ENCODE data around the gene TENT5A.
A peak's percentile ranks its signal among the peaks of the same experiment; 100 is the strongest.
"Not testable (repeated sequence)": the region's sequence is repeated elsewhere in the genome, so short reads cannot be mapped to it uniquely, and the experiment has no call there.

The TENT5A gene

DNA sequence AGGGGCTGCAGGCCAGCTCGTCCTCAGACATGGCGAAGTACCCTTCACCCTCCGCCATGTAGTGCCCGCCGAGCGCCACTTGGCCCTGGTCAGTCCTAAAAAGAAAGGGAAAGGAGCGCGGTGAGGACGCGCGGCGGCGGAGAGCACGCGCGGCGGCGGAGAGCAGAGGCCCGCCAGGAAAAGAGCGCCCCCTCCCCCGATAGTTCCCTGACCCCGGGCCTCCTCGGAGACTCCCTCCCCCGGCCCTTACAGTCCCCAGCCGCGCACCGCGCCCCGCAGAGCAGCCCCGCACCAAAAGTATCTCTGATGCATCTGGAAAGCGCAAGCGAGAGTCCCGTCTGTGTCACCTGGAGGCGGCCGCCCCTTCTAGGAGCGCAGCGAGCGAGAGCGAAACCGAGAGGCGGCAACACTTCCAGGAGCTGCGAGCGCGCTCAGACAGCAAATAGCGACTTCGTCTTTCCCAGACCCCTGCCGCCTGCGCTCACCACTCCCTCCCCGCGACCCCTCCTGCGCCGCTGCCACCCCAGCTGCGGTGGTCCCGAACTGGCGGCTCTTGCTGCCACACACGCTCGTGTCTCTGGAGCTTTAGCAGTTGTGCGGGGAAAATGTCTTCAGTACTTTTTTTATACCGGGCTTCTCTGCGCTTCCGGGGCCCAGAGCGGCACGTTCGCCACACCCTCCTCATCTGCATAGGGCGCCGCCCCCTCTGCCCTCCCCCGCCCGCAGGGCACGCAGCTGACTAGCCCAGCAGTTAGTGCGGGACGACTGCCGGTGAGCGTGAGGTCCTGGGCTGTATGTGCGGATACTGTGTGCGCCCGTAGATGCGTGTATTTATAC lies at the start of gene TENT5A:
Gene TENT5A, minus strand, starts transcription at position 598 of the 837 bp plus-strand sequence. Its CDS starts 540 bp downstream, at position 58.
- DNase-seq = peak; percentile 65

DNA sequence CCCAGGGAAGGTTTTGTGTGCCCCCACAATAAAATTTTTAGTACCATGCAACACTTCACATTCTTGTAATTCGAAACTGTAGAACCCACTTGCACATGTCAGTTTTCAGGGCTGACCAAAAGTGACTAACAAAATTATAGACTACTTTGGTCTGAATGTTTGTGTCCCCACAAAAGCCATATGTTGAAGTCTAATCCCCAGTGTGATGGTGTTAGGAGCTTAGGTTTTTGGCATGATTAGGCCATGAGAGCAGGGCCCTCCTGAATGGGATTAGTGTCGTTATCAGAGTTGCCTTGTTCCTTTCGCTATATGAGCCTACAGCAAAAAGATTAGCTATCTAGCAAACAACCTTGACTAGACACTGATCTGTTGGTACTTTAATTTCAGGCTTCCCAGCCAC lies 49.0 kb upstream of the TENT5A start:
- DNase-seq = no peak

DNA sequence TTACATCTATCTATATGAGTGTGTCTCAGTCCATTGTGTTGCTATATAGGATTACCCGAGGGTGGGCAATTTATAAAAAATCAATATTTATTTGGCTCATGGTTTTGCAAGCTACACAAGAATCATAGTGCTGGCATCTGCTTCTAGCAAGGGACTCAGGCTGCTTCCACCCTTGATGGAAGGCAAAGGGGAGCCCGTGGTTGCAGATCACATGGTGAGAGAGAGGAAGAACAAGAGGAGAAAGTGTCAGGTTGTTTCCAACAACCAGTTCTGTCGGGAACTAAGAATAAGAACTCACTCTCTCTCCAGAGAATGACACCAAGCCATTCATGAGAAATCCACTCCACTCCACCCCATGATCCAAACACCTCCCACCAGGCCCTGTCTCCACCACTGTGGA lies 48.2 kb upstream of the TENT5A start:
- no peak for DNase-seq

DNA sequence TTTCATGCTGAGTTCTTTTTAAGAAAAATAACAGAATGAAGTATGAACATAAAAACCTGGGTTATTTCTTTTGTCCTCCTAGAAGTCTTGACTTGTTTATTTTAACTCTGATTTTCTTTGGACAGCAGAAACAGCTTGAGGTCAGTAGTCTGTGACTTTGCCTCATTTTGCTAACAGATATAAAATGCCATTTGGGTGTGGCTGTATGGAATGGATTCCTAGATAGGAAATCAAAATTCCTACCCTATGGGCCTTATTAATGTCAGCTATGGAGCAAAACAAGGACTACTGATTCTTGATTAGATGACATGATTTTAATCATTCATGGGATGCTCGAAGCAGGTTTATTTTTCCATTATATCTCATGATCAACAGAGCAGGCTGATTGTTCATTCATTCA lies 46.8 kb upstream of the TENT5A start:
- no peak for DNase-seq

DNA sequence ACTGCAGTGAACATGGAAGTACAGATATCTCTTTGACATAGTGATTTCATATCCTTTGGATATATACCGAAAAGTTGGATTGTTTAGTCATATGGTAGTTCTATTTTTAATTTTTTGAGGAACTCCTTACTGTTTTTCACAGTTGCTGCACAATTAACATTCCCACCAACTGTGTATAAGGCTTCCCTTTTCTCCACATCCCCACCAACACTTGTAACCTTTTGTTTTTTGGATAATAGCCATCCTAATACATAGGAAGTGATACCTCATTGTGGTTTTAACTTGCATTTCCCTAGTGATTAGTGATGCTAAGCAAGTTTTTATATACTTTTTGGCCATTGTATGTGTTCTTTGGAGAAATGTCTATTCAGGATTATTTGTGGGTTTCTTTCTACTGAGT lies 45.1 kb upstream of the TENT5A start:
- no peak for DNase-seq

DNA sequence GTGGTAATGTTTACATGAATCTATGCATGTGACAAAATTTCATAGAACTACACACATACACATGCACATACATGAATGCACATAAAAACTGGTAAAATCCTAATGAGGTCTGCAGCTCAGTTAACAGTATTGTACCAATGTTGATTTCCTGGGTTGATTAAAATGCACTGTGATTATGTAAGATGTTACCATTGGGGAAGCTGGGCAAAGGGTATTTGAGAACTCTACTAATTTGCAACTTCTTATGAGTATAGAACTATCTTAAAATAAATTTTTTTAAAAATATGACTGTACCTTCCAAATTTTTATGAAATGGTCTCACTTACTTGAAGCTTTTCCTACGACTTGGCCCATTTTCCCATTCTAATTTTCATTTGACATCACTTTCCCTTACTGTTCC lies 43.4 kb upstream of the TENT5A start:
- no peak for DNase-seq

DNA sequence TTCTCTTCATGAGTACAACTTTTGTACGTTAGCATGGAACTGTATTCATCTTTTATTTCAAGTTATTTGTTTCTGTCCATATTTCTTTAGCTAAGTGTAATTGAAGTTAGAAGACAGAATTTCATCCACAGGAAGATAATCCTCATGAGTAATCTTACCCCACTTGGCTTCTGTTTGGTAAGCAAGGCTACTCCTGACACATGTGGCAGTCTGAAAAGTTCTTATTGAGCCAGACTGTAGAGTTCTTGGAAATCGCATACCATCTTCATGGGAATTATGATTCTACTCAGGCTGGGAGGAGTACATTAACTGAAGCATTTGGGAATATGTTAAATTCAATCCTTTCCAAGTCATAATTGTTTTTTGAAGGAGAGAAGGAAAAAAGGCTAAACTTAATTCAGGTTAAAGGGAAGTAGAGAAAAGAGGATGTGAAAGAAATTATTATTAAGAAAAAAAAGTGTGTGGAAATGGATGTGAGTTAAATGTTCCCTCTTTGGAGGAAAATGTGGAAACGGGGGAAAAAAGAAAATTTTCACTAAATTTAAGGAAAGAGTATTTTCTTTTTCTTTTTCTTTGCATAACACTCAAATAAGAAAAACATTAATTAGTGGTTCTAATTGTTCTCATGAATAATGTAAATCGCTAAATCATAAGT lies 41.5 kb upstream of the TENT5A start:
- DNase-seq = no peak

DNA sequence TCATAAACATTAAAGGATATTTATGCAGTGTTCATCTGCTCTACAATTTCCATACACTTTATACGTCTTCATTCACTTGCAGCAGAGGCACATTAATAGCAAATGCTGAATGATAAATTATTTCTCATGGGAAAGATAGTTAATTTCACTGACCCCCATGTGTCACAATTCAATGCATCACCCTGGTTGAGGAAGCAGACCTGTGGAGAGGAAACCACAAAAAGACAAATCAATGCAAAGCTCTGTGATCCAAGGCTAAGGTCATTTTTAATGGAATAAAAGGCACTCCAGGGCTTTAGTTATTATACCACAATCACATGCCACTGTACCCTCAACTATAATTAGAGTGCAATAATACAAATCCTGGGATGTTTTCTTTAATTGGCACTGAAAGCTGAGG lies 40.3 kb upstream of the TENT5A start:
- DNase-seq = no peak

DNA sequence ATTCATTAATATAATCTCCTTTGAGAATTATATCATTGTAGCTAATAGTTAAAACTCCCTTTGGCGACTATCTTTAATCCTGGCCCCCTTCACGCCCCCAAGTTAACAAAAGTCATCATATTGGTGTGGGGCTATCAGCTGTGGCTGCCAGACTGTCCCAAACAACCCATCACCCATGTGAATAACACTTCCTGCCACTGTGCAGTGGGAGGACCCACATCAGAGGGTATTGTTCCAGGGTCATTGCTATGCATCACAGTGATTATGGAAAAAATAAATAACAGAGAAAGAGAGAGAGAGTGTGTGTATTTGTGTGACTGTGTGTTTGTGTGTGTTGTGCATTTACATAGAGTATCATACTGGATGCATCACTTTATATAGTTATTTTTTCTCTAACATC lies 39.3 kb upstream of the TENT5A start:
- DNase-seq = no peak

DNA sequence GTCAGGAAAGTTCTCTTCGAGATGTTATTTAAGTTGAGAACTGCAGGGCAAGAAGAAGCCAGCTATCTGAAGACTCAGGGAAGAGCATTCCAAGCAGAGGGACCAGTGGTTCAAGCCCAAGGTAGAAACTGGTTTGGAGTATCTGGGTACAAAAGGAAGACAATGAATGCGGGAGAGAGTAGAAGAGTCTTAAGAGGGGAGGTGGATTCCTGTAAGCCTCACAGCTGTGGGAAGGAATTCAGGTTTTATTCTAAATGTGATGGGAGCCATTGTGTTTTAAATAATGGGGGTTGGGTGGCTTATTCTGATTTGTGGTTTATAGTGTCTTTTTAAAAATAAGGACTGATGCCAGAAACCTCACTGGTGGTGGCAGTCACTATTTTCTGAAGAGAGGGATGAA lies 37.6 kb upstream of the TENT5A start:
- no peak for DNase-seq

DNA sequence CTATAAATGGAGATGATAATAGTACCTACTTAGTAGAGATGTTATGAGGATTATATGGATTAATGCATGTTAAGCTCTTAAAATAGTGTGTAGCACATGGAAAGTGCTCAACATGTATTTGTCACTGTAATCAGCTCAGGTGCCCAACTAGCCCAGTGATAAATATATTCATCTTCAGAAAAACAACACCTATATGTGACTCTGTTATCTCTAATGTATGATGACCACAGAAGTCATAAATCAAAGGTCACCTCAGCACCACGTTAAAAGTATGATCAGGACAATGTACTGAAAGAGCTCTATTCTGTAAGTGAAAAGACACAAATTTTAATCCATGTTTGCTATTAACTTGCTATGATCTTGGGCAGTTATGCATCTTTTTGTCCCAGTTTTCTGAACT lies 36.8 kb upstream of the TENT5A start:
- DNase-seq = no peak

DNA sequence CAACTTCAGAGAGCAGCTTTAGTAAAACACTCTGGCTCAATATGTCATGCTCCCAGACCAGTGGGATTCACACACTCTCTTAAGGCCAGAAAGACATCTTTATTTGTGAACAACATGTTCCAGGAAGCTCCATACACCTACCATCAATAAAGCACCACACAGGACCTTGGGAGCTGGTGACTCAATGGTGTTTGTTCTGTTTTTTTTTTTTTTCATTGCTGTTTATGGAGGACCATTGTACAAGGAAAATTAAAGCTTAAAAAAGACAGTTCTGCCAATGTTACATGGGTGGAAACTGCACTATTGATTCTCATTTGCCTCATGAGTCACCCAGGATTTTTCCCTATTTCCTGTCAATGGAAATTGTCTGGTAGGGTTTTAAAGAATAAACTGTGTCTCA lies 36.3 kb upstream of the TENT5A start:
- no peak for DNase-seq

DNA sequence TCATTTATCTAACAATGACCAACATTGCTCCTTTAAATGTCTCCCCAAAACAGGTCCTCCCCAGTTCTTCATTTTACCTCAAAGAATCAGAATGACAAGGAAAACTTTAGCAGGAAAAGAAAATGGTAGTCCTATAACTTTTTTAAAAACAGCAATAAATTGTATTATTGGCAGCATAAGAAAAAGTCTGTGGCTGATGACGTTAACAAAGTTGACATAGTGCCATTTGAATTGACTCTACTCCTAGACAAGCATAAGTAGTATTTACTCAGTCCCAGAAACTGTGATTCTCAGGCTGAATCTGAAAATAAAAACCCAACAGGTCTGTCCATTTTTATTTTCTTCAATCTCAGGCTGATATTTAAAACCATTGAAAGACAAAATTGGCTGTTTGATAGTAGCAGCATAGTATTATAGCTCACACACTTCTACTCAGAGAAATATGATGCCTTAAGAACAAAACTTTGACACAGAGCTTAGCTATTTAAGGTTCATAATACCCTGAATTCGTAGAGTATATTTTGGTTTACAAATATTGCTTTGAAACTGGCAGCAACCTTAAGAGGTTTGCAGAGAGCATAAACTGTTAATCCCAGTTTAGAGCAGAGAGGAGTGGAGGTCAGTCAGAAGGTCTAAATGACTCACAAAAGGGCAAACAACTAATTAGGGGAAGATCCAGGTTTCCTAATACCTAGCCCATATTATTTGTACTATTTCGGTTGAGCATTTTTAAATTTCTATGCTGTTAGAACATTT lies 35.0 kb upstream of the TENT5A start:
- DNase-seq = no peak

DNA sequence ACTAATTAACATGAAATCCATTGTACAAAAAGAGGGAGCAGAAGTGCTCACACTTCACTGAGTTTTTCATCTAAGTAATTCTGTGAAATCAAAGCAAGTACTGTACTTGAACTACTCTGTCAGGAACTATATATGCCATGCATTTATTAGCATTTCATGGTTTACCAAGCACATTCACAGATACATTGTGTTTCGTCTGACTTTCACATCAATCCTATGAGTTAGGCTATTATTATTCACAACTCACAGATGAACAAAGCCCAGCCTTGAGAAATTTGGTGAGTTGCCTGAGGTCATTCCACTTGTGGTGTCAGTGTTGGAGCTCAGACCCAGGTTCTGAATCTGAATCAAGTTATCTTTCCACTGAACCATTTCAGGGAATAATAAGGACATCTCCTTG lies 33.7 kb upstream of the TENT5A start:
- no peak for DNase-seq

DNA sequence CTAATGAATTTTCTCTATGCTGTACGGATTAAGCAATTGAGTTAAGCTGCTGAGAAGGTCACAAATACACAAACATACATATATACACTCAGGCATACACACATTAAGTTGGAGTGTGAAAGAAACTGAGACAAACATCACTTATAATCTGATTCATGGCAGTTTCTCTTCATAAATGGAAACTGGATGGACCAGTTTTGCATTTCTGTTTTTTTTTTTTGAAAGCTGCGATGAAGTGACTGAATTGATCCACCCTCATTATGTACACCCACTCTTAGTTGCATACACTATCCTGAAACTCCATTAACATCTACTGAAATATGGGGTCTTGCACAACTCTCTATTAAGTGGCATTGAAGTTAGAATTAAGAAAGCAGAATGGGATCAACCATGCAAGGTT lies 32.9 kb upstream of the TENT5A start:
- no peak for DNase-seq

DNA sequence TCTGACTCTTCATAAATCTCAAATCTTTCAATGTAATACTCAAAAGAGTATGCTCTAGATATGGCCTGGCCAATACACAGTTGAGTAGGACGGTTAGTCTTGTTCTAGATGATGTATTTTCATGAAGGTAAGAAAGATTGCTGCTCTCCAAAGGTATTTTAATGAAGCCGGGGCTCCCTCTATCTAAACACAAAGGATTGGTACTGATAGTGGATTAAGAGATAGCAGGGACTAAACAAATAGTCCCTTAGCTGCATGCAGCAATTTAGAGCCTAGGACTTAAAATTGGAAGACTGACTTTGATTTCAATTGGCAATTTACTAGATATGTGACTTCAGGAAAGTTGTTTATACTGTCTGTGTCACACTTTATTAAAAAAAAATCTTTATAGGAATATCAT lies 31.4 kb upstream of the TENT5A start:
- DNase-seq = no peak

DNA sequence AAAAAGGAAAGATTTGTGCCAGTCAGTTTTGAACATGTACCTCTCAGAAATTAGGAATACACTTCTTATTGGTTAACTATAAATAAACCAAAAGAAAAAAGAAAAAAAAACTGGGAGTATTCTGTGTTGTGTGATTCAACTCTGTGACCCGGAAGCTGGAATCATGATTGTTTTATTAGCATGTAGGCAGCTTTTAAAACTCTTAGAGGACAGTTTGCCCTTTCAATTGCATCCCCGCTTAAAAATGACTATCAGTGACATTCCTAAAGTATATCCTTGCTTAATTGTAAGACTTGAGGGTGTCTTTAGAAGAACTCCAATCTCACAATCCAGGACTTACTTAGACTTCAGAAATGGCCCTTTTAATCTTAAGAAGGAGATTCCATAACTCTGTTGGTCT lies 29.1 kb upstream of the TENT5A start:
- DNase-seq = no peak

DNA sequence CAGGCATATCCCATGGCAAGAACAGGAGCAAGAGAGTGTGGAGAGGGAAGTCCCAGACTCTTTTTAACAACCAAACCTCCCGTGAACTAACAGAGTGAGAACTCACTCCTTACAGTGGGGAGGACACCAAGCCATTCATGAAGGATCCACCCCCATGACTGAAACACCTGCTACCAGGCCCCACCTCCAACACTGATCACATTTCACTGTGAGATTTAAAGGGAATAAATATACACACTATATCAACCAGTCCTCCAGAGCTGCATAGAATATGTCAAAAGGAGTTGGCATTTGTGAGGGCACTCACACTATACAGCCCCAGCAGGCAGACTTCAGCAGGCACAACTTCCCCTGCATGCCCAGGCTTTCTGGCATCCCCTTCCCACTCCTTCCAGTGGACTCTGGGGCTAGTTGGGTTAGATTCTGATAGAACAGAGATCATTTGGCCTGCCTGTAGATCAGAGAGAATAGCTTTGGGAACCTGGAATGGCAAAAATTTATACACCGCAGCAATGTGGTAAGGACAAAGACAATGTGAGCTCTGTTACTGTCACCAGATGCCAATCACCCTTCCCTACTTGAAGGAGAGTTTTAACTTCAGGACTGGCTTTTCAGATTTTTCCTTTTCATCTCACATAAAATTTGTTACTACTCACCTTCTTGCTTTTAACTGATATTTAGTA lies 25.2 kb upstream of the TENT5A start:
- DNase-seq = no peak

DNA sequence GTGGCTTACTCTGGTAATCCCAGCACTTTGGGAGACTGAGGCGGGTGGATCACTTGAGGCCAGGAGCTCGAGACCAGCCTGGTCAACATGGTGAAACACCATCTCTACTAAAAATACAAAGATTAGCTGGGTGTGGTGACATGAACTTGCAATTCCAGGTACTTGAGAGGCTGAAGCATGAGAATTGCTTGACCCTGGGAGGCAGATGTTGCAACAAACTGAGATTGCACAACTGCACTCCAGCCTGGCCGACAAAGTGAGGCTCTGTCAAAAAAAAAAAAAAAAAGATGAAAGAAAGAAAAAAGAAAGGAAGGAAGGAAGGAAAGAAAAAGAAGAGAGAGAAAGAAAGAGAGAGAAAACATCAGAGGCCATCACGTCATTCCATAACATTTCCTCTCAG lies 23.7 kb upstream of the TENT5A start:
- DNase-seq = not testable (repeated sequence)

DNA sequence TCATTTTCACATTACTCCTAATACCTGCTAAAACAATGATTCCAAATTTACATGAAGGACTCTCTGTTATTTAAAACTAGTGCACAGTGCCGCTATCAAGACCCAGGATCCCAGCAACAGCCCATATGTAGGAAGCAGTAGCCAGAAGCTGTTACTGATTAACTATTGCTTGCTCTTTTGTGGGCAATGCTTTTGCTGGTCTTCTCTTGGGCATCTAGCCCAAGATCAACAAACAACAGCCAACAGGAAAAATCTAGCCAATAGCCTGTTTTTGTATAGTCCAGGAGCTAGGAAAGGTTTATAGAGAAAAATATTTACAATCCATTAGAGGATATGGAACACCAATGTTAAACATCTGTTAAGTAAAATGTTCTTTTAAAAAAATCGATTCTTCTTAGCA lies 22.1 kb upstream of the TENT5A start:
- DNase-seq = peak; percentile 61

DNA sequence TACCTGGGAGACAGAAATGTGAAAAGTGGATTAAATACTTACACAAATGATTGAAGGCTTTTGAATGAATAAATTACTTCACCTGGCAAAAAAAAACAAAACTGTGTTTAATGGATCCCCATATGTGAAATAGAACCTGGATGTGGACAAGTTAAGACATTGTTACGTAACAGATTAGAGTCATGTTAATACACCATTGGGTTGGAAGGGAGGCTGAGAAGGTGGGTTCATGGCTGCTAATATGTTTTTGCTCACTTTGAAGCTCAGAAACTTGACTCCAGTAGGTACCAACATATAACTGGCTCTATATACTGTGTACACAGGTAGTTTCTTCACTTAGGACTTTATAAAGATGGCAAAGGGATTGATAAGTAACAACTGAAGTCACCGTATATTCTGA lies 21.4 kb upstream of the TENT5A start:
- no peak for DNase-seq

DNA sequence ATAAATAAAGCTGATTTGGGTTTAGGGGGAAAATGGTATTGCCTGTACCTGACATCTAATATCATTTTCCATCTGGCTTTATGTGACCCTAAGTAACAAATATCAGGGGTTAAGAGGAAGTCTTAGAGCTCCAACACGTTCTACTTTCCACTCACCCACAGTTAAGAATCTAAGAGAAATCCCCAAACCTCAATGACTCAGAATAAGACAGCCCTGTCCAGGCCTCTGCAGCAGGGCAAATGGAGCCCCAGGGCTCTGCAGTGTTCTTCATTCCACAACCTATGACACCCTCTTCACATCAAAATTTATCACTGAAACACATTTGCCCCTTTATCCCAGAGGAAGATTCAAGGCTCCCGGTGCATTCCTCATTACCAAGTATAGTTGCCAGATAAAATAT lies 20.3 kb upstream of the TENT5A start:
- no peak for DNase-seq

DNA sequence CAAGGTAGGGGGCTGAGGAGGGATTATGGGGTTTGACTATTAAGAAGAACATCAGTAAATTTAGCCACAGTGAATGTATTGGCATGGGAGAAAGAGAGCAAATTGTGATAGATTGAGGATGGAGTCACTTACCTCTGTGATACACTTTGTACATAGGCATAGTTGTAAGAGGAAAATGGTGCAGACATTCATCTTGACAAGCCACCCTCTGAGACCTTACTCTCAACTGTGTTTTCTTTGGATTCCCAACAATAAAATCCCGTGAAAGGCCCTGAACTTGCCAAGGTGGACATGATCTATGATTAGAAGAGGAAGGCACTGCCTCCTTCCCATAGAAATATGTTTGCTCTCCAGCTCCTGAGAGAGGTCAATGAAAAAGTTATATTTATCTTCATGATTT lies 18.6 kb upstream of the TENT5A start:
- no peak for DNase-seq

All from COR-L47 (cell line).